Body of pancreas (tissue), 4 donors: ENCODE results near the gene WDR44.

Source experiments
- CTCF ChIP-seq, 7 experiments: fragments of 450-650 bp in 4 of 7; fragments of 200-600 bp in 3 of 7; sonication (generic) in 3 of 7; IDR thresholded peaks; one replicate each; pipeline ENCODE4 v1.5.1; 2016 to 2019; ENCODE audit warnings: antibody characterized with exemption in 7 of 7
- POLR2A ChIP-seq, 3 donors: fragments of 450-650 bp; IDR thresholded peaks; one replicate each; pipeline ENCODE4 v1.6.1; 2016; ENCODE audit warnings: antibody characterized with exemption in 3 of 3, mild to moderate bottlenecking in 2 of 3

GRCh38 chrX:118484216-118484903 lies 138.5 kb downstream of the WDR44 start:
- TF ChIP-seq CTCF (IDR thresholded peaks at IDR 0.05) (no peak), POLR2A (IDR thresholded peaks at IDR 0.05) (no peak)
